AG09309 (cell line): ENCODE data around the gene HAUS8.
"Not testable (repeated sequence)": the region's sequence is repeated elsewhere in the genome, so short reads cannot be mapped to it uniquely, and the experiment has no call there.

Experiments used
- DNase-seq: peaks from one replicate; pipeline ENCODE4 v3.0.0-alpha.2; 2010; ENCODE audit warnings: low read depth
- H3K4me3 ChIP-seq: 2 replicates; pipeline ENCODE4 v1.5.1; 2011; ENCODE audit warnings: mild to moderate bottlenecking, low read depth, low read length, moderate library complexity; ENCODE audit not compliant: control insufficient read depth
- TF ChIP-seq, protein P1 (sequence below): IDR thresholded peaks from 2 replicates; pipeline ENCODE4 v1.5.1; 2011; ENCODE audit warnings: mild to moderate bottlenecking, low read depth, low read length, inconsistent platforms; ENCODE audit not compliant: insufficient read depth, control insufficient read depth; ENCODE audit errors: missing control alignments

The HAUS8 gene

DNA sequence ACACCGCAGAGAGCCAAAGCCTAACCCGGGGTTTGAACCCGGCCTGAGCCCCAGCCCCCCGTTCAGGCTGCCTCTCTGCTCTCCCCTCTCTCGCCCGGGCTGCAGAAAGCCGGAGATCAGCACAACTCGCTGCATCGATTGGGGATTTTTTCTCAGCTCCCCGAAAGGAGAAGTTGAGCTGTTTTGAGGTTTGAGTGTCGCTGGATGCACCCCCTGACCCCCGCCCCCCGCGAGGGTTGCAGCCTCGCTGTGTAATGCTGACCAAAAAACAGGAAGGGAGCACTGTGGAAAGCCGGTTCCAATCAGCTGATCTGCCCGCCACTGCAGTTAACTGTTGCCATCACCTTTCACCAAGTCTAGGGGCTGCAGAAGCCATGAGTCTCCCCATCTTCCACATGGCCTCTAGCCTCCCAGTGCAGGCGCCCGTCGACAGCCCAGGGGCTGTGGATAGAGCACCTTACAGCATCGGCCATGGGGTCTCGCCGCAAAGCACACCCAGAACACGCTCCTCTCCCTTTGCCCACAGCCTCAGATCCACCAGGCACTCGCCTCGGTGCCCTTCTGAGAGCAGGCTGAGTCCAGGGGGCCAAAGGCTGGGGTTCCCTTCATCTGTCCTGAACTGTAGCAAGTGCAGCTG is 34.8 kb upstream of the HAUS8 start:
- no peak overlapping the region for H3K4me3 ChIP-seq
- TF ChIP-seq, protein P1, sequence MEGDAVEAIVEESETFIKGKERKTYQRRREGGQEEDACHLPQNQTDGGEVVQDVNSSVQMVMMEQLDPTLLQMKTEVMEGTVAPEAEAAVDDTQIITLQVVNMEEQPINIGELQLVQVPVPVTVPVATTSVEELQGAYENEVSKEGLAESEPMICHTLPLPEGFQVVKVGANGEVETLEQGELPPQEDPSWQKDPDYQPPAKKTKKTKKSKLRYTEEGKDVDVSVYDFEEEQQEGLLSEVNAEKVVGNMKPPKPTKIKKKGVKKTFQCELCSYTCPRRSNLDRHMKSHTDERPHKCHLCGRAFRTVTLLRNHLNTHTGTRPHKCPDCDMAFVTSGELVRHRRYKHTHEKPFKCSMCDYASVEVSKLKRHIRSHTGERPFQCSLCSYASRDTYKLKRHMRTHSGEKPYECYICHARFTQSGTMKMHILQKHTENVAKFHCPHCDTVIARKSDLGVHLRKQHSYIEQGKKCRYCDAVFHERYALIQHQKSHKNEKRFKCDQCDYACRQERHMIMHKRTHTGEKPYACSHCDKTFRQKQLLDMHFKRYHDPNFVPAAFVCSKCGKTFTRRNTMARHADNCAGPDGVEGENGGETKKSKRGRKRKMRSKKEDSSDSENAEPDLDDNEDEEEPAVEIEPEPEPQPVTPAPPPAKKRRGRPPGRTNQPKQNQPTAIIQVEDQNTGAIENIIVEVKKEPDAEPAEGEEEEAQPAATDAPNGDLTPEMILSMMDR = no peak
- DNase-seq = no peak

DNA sequence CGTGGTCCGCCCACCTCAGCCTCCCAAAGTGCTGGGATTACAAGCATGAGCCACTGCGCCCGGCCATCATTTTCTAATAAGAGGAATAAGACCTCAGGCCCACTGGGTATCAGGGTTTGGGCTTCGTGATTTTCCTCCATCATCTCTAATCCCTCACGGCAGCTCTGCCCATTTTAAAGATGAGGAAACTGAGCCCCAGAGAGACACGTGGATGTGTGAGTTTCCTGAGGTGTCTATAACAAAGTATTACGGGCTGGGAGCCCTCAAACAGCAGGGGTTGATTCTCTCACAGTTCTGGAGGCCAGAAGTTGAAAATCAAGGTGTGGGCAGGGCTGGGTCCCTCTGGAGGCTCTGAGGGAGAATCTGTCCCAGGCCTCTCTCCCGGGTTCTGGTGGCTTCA is 34.0 kb upstream of the HAUS8 start:
- no peak overlapping the region for H3K4me3 ChIP-seq
- TF ChIP-seq, protein P1 = no peak
- no peak for DNase-seq

DNA sequence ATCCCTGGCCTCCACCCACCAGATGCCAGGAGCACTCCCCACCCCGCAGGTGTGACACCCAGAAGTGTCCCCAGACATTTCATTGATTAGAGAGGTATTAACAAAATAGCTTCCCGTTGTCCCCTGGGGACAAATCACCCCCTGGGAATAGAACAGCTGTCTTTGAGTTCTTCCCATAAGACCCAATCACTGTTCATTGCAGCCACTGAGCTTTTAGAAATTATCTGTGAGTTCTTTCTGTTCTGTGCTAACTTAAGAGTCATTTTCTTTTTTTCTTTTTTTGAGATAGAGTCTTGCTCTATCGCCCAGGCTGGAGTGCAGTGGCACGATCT is 33.2 kb upstream of the HAUS8 start:
- TF ChIP-seq, protein P1 = no peak
- H3K4me3 ChIP-seq = no peak overlapping the region; the same call in 1 of the 2 replicates
- no peak for DNase-seq

DNA sequence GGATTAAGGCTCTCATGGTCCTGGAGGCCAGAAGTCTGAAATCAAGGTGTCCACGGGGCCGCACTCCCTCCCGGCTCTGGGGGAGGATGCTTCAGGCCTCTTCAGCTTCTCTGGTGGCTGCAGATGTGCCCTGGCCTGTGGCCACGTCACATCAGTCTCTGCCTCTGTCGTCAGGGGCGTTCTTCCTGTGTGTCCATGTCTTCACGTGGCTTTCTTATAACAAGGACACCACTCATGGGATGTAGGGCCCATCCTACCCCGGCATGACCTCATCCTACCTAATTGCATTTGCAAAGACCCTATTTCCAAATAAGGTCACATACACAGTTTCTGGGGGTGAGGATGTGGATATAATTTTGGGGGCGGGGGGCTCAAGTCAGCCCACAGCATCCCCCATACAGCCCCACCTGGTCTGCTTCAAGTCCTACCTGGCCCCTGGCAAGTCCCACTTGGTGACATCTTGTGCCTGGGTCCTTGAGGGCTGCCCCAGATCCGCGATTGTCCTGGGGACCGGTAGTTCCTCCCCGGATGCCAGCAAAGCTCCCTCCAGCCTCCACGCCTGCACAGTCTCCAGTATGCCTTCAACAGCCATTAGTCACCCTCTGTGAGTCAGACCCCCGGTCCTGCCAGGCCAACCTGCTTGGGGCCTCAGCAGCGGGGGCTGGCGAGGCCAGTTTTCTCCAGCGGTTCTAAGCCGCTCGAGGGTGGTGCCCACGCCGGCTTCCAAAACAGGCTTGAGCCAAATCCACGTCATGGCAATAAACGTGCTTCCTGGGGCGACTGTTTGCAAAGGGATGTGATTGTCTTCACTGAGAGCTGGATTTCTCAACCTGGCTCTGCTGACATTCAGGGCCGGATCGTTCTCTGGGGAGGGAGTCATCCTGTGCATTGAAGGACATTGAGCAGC is 32.5 kb upstream of the HAUS8 start:
- DNase-seq = peak; percentile 95
- TF ChIP-seq, protein P1 = no peak
- peak overlapping the region; percentile 16 for H3K4me3 ChIP-seq

DNA sequence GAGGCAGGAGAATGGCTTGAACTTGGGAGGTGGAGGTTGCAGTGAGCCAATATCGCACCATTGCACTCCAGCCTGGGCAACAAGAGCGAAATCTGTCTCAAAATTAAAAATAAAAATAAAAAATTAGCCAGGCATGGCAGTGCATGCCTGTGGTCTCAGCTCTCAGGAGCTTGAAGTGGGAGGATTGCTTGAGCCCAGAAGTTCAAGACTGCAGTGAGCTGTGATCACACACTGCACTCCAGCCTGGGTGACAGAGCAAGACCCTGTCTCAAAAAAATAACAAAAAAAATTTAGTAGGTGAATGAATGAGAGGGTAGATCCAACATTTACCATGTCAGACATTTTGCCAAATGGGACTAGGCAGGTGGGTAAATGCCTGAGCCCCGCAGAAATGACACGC is 31.7 kb upstream of the HAUS8 start:
- H3K4me3 ChIP-seq, DNase-seq: not testable (repeated sequence)

DNA sequence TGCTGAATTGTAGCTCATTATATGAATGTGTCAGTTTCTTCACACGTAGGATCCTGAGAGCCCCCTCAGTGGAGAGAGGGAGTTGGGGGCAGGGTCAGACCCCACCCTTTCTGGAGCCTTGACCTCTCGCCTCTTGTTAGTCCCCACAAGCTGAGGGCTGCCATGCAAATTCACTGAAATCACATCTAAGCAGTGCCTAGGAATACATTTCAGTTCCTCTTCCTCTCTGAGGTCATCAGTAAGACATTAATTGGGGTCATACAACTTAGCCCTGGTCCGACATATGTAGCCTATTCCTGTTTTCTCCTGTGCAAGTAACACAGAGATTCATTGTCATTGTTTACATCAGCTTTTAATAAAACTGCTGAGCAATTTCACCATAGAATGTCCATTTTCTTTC is 30.3 kb upstream of the HAUS8 start:
- no peak for DNase-seq
- TF ChIP-seq, protein P1 = no peak
- H3K4me3 ChIP-seq = no peak overlapping the region

DNA sequence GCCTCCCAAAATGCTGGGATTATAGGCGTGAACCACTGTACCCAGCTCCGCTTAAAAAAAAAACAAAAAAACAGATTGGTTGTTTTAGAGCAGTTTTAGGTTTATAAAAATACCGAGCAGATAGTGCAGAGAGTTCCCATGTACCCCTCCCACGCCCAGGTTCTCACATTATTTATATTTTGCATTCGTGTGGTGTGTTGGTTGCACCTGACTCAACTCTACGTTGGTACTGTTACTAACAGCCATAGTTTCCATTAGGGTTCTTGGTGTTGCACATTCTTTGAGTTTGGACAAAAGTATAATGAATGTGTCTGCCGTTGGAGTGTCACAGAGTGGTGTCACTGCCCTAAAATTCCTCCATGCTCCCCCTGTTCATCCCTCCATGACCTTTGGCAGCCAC is 29.4 kb upstream of the HAUS8 start:
- no peak overlapping the region for H3K4me3 ChIP-seq
- DNase-seq = no peak
- TF ChIP-seq, protein P1 = no peak
